BE2C (cell line): ENCODE data around the gene DPPA2. TPM values are rescaled to one million over a fixed set of nuclear protein-coding genes. Genes with fewer than 3 reads are reported as not detected.
"Not testable (repeated sequence)": the region's sequence is repeated elsewhere in the genome, so short reads cannot be mapped to it uniquely, and the experiment has no call there.

Experiments used
- DNase-seq: peaks from one replicate; pipeline ENCODE4 v3.0.0-alpha.2; 2020
- H3K27me3 ChIP-seq: fragments of 250-450 bp; sonication (Bioruptor Pico); 2 replicates; pipeline ENCODE4 v1.5.1; 2020; ENCODE audit warnings: mild to moderate bottlenecking
- H3K36me3 ChIP-seq: fragments of 250-450 bp; sonication (Bioruptor Pico); 2 replicates; pipeline ENCODE4 v1.5.1; 2020; ENCODE audit warnings: mild to moderate bottlenecking
- H3K4me1 ChIP-seq: fragments of 250-450 bp; sonication (Bioruptor Pico); 2 replicates; pipeline ENCODE4 v1.5.1; 2020
- H3K4me3 ChIP-seq: 2 replicates; pipeline ENCODE4 v1.5.1; 2011; ENCODE audit warnings: low read depth, low read length
- H3K9me3 ChIP-seq: fragments of 250-450 bp; sonication (Bioruptor Pico); 2 replicates; pipeline ENCODE4 v1.5.1; 2020
- polyA plus RNA-seq: library from polyadenylated mRNA; unstranded; fragments of >200 nt; gene quantifications from one replicate; pipeline ENCODE4 v1.2.1, GENCODE V29; 2012; ENCODE audit warnings: low read depth, missing spikeins; ENCODE audit not compliant: insufficient read length, insufficient read depth
- TF ChIP-seq, protein P1 (sequence below): IDR thresholded peaks from 2 replicates; pipeline ENCODE4 v1.5.1; 2012; ENCODE audit warnings: mild to moderate bottlenecking, low read depth, low read length

The DPPA2 gene, protein sequence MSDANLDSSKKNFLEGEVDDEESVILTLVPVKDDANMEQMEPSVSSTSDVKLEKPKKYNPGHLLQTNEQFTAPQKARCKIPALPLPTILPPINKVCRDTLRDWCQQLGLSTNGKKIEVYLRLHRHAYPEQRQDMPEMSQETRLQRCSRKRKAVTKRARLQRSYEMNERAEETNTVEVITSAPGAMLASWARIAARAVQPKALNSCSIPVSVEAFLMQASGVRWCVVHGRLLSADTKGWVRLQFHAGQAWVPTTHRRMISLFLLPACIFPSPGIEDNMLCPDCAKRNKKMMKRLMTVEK
- polyA plus RNA-seq: not detected

DNA sequence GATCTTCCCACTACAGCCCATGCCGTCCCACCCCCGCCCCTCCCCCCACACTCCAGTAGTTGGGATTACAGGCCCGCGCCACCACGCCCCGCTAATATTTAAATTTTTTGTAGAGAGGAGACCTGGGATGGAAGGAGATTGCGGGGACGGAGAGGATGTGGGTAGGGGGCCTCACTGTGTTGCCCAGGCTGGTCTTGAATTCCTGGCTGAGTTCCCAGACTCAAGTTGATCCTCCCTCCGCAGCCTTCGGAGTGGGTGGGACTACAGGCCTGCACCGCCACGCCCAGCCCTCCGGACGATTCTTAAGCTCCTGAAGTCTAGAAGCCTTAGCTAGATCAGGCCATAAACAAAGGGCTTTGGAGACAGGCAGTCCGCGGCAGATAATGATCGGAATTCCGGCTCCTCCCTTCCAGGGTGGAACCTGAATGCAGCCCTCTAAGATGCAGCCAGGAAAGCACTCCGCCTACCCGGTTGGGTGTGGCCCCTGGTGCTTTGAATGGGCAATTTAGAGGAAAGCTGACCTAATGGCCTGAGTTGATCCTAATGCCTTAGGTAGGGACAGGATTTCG, at the start of gene DPPA2:
DPPA2 (minus strand) TSS at position 356 of the 569 bp plus-strand sequence. CDS start 1,975 bp downstream, outside the sequence.
- TF ChIP-seq, protein P1, sequence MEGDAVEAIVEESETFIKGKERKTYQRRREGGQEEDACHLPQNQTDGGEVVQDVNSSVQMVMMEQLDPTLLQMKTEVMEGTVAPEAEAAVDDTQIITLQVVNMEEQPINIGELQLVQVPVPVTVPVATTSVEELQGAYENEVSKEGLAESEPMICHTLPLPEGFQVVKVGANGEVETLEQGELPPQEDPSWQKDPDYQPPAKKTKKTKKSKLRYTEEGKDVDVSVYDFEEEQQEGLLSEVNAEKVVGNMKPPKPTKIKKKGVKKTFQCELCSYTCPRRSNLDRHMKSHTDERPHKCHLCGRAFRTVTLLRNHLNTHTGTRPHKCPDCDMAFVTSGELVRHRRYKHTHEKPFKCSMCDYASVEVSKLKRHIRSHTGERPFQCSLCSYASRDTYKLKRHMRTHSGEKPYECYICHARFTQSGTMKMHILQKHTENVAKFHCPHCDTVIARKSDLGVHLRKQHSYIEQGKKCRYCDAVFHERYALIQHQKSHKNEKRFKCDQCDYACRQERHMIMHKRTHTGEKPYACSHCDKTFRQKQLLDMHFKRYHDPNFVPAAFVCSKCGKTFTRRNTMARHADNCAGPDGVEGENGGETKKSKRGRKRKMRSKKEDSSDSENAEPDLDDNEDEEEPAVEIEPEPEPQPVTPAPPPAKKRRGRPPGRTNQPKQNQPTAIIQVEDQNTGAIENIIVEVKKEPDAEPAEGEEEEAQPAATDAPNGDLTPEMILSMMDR: no peak
- H3K27me3 ChIP-seq: no peaks in the 10 kb centered on the region
- no peak for DNase-seq
- H3K36me3 ChIP-seq: no peaks in the 10 kb centered on the region
- H3K4me3 ChIP-seq: no peak within 1 kb of the TSS
- H3K4me1 ChIP-seq: no peaks in the 10 kb centered on the region
- H3K9me3 ChIP-seq: no peaks in the 10 kb centered on the region

DNA sequence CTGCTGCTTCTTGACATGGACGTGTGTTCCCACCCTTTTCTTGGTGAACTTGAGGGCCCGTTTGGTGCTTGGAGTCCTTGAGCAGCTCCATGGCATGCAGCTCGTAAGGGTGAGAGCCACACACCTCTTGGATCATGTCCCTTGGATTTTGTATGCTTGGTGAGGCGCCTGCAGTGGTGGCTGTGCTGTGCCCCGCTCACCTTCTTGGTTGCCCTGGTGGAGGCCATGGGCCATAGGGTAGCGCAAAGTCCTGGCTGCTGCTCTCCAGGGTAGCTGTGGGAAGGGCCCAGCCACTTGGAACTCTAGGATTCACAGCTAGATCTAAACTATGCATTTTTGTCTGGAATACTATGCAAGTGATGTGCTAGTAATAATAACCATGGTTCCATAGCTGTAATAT, 47.8 kb upstream of the DPPA2 start:
- Histone ChIP-seq H3K9me3 (no peaks in the 10 kb centered on the region), H3K4me3 (no peak overlapping the region), H3K36me3 (no peaks in the 10 kb centered on the region), H3K4me1 (no peaks in the 10 kb centered on the region), H3K27me3 (no peaks in the 10 kb centered on the region)
- DNase-seq: no peak
- TF ChIP-seq, protein P1: no peak

DNA sequence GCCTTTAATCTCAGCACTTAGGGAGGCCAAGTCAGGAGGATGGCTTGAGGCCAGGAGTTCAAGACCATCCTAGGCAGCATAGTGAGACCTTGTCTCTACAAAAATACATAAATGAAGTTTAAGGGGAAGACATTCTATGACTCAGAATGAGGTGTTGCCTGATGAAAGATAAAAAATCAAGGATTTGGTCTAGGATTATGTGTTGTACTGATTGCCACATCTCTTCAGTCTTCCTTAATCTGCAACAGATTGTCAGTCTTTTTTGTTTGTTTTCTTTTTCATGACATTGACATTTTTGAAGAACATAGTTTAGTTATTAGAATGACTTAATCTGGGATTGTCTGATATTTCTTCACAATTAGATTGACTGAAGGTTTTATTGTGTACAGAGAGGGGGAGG, 47.3 kb upstream of the DPPA2 start:
- DNase-seq: no peak
- H3K27me3 ChIP-seq: no peaks in the 10 kb centered on the region
- TF ChIP-seq, protein P1: no peak
- no peaks in the 10 kb centered on the region for H3K36me3 ChIP-seq
- H3K9me3 ChIP-seq: no peaks in the 10 kb centered on the region
- H3K4me3 ChIP-seq: no peak overlapping the region
- H3K4me1 ChIP-seq: no peaks in the 10 kb centered on the region

DNA sequence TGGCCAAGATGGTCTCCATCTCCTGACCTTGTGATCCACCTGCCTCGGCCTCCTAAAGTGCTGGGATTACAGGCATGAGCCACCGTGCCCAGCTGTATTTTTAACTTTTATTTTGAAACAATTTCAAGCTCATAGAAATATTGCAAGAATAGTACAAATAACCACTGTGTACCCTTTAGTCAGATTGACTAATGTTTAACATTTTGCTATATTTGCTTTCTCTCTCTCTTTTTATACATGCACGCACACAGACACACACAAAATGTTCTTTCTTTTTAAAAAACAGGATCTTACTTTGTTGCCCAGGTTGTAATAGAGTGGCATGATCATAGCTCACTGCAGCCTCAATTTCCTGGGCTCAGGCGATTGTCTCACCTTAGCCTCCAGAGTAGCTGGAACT, 46.5 kb upstream of the DPPA2 start:
- H3K27me3 ChIP-seq: no peaks in the 10 kb centered on the region
- TF ChIP-seq, protein P1: no peak
- H3K9me3 ChIP-seq: no peaks in the 10 kb centered on the region
- H3K4me3 ChIP-seq: no peak overlapping the region
- no peaks in the 10 kb centered on the region for H3K36me3 ChIP-seq
- H3K4me1 ChIP-seq: no peaks in the 10 kb centered on the region
- DNase-seq: no peak

DNA sequence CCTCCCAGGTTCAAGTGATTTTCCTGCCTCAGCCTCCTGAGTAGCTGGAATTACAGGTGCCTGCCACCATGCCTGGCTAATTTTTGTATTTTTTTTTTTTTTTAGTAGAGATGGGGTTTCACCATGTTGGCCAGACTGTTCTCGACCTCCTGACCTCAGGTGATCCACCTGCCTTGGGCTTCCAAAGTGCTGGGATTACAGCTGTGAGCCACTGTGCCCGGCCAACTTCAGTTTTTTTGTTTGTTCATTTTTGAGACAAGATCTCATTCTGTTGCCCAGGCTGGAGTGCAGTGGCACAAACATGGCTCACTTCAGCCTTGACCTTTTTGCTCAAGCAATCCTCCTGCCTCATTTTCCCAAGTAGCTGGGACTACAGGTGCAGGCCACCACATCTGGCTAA, 42.5 kb upstream of the DPPA2 start:
- not testable (repeated sequence) for DNase-seq, H3K9me3 ChIP-seq, H3K4me1 ChIP-seq, H3K36me3 ChIP-seq, H3K4me3 ChIP-seq, H3K27me3 ChIP-seq

DNA sequence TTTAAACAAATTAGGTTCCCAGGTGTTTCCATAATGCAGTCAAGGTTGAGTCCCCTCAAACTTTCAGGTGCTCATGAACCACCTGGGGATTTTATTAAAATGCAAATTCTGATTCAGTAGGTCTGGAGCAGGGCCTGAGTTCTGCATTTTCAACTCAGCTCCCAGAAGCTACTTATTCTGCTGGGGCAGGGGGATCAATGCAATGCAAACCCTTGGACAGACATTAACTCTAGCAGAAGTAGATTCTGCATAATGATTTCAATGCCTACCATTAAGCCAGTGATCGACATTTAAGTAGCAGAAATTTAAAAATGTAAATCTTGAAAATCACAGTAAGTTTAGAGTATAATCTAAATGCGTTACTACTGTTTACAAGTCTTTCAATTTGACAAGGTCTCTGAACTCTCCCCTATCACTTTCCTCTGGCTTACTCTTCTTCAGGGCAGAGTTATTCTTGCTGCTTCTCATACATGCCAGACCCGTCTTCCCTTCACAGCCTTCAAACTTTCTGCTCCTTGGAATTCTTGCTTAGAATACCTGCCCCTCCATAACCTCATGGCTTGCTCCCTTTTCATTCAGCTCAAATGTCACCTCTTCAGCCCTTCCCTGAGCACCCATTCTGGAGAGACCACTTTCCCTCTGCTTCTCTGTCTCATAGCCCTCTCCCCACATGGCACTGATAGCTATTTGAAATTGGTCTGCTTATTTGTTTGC, 40.3 kb upstream of the DPPA2 start:
- H3K4me3 ChIP-seq: no peak overlapping the region
- no peak for DNase-seq
- TF ChIP-seq, protein P1: no peak

More for the DNA sequence above, 40.3 kb upstream of the DPPA2 start:
- Histone ChIP-seq H3K36me3 (no peaks in the 10 kb centered on the region), H3K27me3 (no peaks in the 10 kb centered on the region), H3K9me3 (no peaks in the 10 kb centered on the region), H3K4me1 (no peaks in the 10 kb centered on the region)
